Measurements from ENCODE around the gene PRELID1.

Gene PRELID1

GRCh38 chr5:177269232-177269895 lies 34.2 kb upstream of the PRELID1 start:
- Histone ChIP-seq H3K9me2 (replicated peaks; ENCODE audit: insufficient read depth, low read length) (no peaks in the 10 kb centered on the region), H3K27me3 (ENCODE audit: low read length) (no peaks in the 10 kb centered on the region), H3K4me3 (ENCODE audit: insufficient read depth, low read length, poor library complexity, severe bottlenecking) (no peak overlapping the region), H3K9ac (ENCODE audit: low read length) (no peak overlapping the region), H3K79me2 (ENCODE audit: insufficient read depth, low read length) (no peaks in the 10 kb centered on the region), H2AFZ (ENCODE audit: low read depth, low read length, severe bottlenecking) (no peak overlapping the region), H3K4me2 (ENCODE audit: low read depth, low read length, poor library complexity, severe bottlenecking) (no peak overlapping the region), H3K9me3 (ENCODE audit: insufficient read depth, low read length) (no peaks in the 10 kb centered on the region), H3F3A (ENCODE audit: insufficient read depth) (0 out of 2 replicates have a peak, but pooled peaks cover 4% of the 10 kb centered on the region), H3K36me3 (ENCODE audit: low read length) (peaks cover 49% of the 10 kb centered on the region), H4K20me1 (ENCODE audit: low read depth, low read length) (no peaks in the 10 kb centered on the region), H3K27ac (ENCODE audit: low read depth, low read length) (no peak overlapping the region)
- TF ChIP-seq CTCF (IDR thresholded peaks at IDR 0.05; ENCODE audit: insufficient read depth, low read length, poor library complexity, severe bottlenecking) = no peak
- no peak for TF ChIP-seq EZH2phosphoT487 (conservative IDR thresholded peaks at IDR 0.05; ENCODE audit: low read length)

- Histone ChIP-seq H4K20me1 (ENCODE audit: low read depth, low read length) (no peaks in the 10 kb centered on the region), H3K79me2 (ENCODE audit: insufficient read depth, low read length) (no peaks in the 10 kb centered on the region), H3K9ac (ENCODE audit: low read length) (no peak overlapping the region), H3K9me2 (replicated peaks; ENCODE audit: insufficient read depth, low read length) (no peaks in the 10 kb centered on the region), H3F3A (ENCODE audit: insufficient read depth) (0 out of 2 replicates have a peak, but pooled peaks cover 4% of the 10 kb centered on the region), H3K9me3 (ENCODE audit: insufficient read depth, low read length) (no peaks in the 10 kb centered on the region), H2AFZ (ENCODE audit: low read depth, low read length, severe bottlenecking) (no peak overlapping the region), H3K4me2 (ENCODE audit: low read depth, low read length, poor library complexity, severe bottlenecking) (no peak overlapping the region), H3K27me3 (ENCODE audit: low read length) (no peaks in the 10 kb centered on the region), H3K36me3 (ENCODE audit: low read length) (peaks cover 48% of the 10 kb centered on the region), H3K27ac (ENCODE audit: low read depth, low read length) (no peak overlapping the region), H3K4me3 (ENCODE audit: insufficient read depth, low read length, poor library complexity, severe bottlenecking) (no peak overlapping the region)
- no peak for TF ChIP-seq EZH2phosphoT487 (conservative IDR thresholded peaks at IDR 0.05; ENCODE audit: low read length)
- TF ChIP-seq CTCF (IDR thresholded peaks at IDR 0.05; ENCODE audit: insufficient read depth, low read length, poor library complexity, severe bottlenecking) = no peak
These were observed 33.6 kb upstream of the PRELID1 start for GRCh38 chr5:177269976-177270375.

- H3K27ac ChIP-seq (ENCODE audit: low read depth, low read length) = no peak overlapping the region
- H2AFZ ChIP-seq (ENCODE audit: low read depth, low read length, severe bottlenecking) = no peak overlapping the region
These were observed 32.9 kb upstream of the PRELID1 start for GRCh38 chr5:177270653-177271052.

More at GRCh38 chr5:177270653-177271052, 32.9 kb upstream of the PRELID1 start:
- Histone ChIP-seq H4K20me1 (ENCODE audit: low read depth, low read length) (no peaks in the 10 kb centered on the region), H3F3A (ENCODE audit: insufficient read depth) (0 out of 2 replicates have a peak, but pooled peaks cover 4% of the 10 kb centered on the region), H3K4me3 (ENCODE audit: insufficient read depth, low read length, poor library complexity, severe bottlenecking) (no peak overlapping the region), H3K36me3 (ENCODE audit: low read length) (peaks cover 48% of the 10 kb centered on the region), H3K9me2 (replicated peaks; ENCODE audit: insufficient read depth, low read length) (no peaks in the 10 kb centered on the region), H3K9ac (ENCODE audit: low read length) (no peak overlapping the region), H3K27me3 (ENCODE audit: low read length) (no peaks in the 10 kb centered on the region), H3K9me3 (ENCODE audit: insufficient read depth, low read length) (no peaks in the 10 kb centered on the region), H3K4me2 (ENCODE audit: low read depth, low read length, poor library complexity, severe bottlenecking) (no peak overlapping the region), H3K79me2 (ENCODE audit: insufficient read depth, low read length) (no peaks in the 10 kb centered on the region)
- no peak for TF ChIP-seq CTCF (IDR thresholded peaks at IDR 0.05; ENCODE audit: insufficient read depth, low read length, poor library complexity, severe bottlenecking)
- no peak for TF ChIP-seq EZH2phosphoT487 (conservative IDR thresholded peaks at IDR 0.05; ENCODE audit: low read length)
